HCT116 (cell line): ENCODE data around the gene RAD18. TPM values are rescaled to one million over a fixed set of nuclear protein-coding genes. Genes with fewer than 3 reads are reported as not detected.

ENCODE experiments used
- ATAC-seq: fragments of 200-7000 bp; cut with Tn5 transposase; 2 replicates; pipeline ENCODE4 v1.9.1; 2020; ENCODE audit warnings: mild to moderate bottlenecking, moderate library complexity
- BruUV-seq: library from RNA; stranded (reverse); fragments of 400-500 nt; replicated peaks from 2 replicates; lab custom pipeline; 2021; lab: Mats Ljungman, UMichigan
- CTCF ChIA-PET: fragments of 300-600 bp; sonication (Branson Sonifier 250); formaldehyde crosslinking; loops from one replicate; lab custom pipeline; 2021; ENCODE audit warnings: antibody characterized with exemption; lab: Charles Lee
- POLR2A ChIA-PET: fragments of 300-600, 350-600 bp; sonication (Branson Sonifier 250); formaldehyde crosslinking; loops from one replicate; lab custom pipeline; 2021; ENCODE audit warnings: antibody characterized with exemption; lab: Charles Lee
- RAD21 ChIA-PET, 2 experiments: fragments of 300-600 bp; sonication (Branson Sonifier 250); formaldehyde crosslinking; loops; one replicate each; lab custom pipeline; 2023; ENCODE audit warnings: low total read pairs in 2 of 2; ENCODE audit not compliant: uncharacterized antibody in 2 of 2, unreplicated experiment in 2 of 2, low non-redundant PET in 1 of 2; lab: Charles Lee
- DNase-seq: peaks from one replicate; pipeline ENCODE4 v3.0.0-alpha.2; 2010; ENCODE audit warnings: low read depth, low spot score
- H2AFZ ChIP-seq: fragments of 200-600 bp; shearing (Covaris generic), sonication (generic); 2 replicates; pipeline ENCODE4 v1.6.1; 2017; ENCODE audit warnings: low read depth, mixed run types, mixed read lengths, antibody characterized with exemption, low read length; ENCODE audit not compliant: poor library complexity, severe bottlenecking
- H3K27ac ChIP-seq: 2 replicates; pipeline ENCODE4 v1.5.1; 2012; ENCODE audit warnings: low read depth, low read length
- H3K27me3 ChIP-seq: fragments of 200-600 bp; sonication (generic); 2 replicates; pipeline ENCODE4 v1.6.1; 2016; ENCODE audit warnings: mixed run types, low read length, mixed read lengths; ENCODE audit not compliant: insufficient read depth
- H3K36me3 ChIP-seq, 2 experiments: fragments of 200-500 bp in 1 of 2; fragments of 200-600 bp in 1 of 2; sonication (Bioruptor generic) in 1 of 2; sonication (generic) in 1 of 2; 2 replicates each; pipeline versions ENCODE4 v1.5.1 to v1.6.1; 2014 to 2016; ENCODE audit warnings: low read length in 2 of 2, inconsistent platforms in 1 of 2, mixed read lengths in 1 of 2, mixed run types in 1 of 2; ENCODE audit not compliant: insufficient read depth in 2 of 2, control insufficient read depth in 1 of 2
- H3K4me1 ChIP-seq, 2 experiments: fragments of 200-600 bp in 1 of 2; sonication (generic) in 1 of 2; 2 replicates each; pipeline versions ENCODE4 v1.5.1 to v1.6.1; 2012 to 2017; ENCODE audit warnings: low read length in 2 of 2, inconsistent platforms in 1 of 2, mild to moderate bottlenecking in 1 of 2, mixed read lengths in 1 of 2, mixed run types in 1 of 2, moderate library complexity in 1 of 2; ENCODE audit not compliant: insufficient read depth in 2 of 2, control insufficient read depth in 1 of 2
- H3K4me2 ChIP-seq: fragments of 200-600 bp; sonication (generic); 2 replicates; pipeline ENCODE4 v1.6.1; 2017; ENCODE audit warnings: mixed run types, low read length, mixed read lengths
- H3K4me3 ChIP-seq, 2 experiments: fragments of 200-600 bp in 1 of 2; sonication (generic) in 1 of 2; replicated peaks in 1 of 2; 2 replicates each; pipeline ENCODE4 v1.5.1; 2011 to 2016; ENCODE audit warnings: low read length in 2 of 2, control low read depth in 1 of 2, low read depth in 1 of 2, mild to moderate bottlenecking in 1 of 2, mixed read lengths in 1 of 2, mixed run types in 1 of 2
- H3K79me2 ChIP-seq: fragments of 200-600 bp; sonication (generic); 2 replicates; pipeline ENCODE4 v1.6.1; 2017; ENCODE audit warnings: mild to moderate bottlenecking, mixed run types, low read length, moderate library complexity, mixed read lengths; ENCODE audit not compliant: insufficient read depth
- H3K9ac ChIP-seq: fragments of 200-600 bp; sonication (generic); 2 replicates; pipeline ENCODE4 v1.6.1; 2016; ENCODE audit warnings: low read length, mixed read lengths
- H3K9me2 ChIP-seq: fragments of 200-600 bp; sonication (generic), shearing (Covaris generic); 2 replicates; pipeline ENCODE4 v1.6.1; 2017; ENCODE audit warnings: mixed run types, mild to moderate bottlenecking, moderate library complexity; ENCODE audit not compliant: insufficient read depth
- H3K9me3 ChIP-seq, 2 experiments: fragments of 200-500 bp in 1 of 2; fragments of 200-600 bp in 1 of 2; sonication (Bioruptor generic) in 1 of 2; sonication (generic) in 1 of 2; 2 replicates each; pipeline ENCODE4 v1.6.1; 2014 to 2017; ENCODE audit warnings: low read length in 2 of 2, mixed read lengths in 2 of 2, inconsistent platforms in 1 of 2, low read depth in 1 of 2, mild to moderate bottlenecking in 1 of 2, mixed run types in 1 of 2, moderate library complexity in 1 of 2; ENCODE audit not compliant: control insufficient read depth in 1 of 2, insufficient read depth in 1 of 2
- H4K20me1 ChIP-seq: fragments of 200-600 bp; sonication (generic), shearing (Covaris generic); 2 replicates; pipeline ENCODE4 v1.6.1; 2017; ENCODE audit warnings: mixed run types, mild to moderate bottlenecking, moderate library complexity; ENCODE audit not compliant: insufficient read depth
- ATF3 ChIP-seq: IDR thresholded peaks from 2 replicates; pipeline ENCODE4 v1.6.1; 2012
- CBX3 ChIP-seq: IDR thresholded peaks from 2 replicates; pipeline ENCODE4 v1.6.1; 2012; ENCODE audit warnings: low read depth
- CEBPB ChIP-seq: IDR thresholded peaks from 2 replicates; pipeline ENCODE4 v1.6.1; 2012; ENCODE audit warnings: low read depth
- EGR1 ChIP-seq: IDR thresholded peaks from 2 replicates; pipeline ENCODE4 v1.6.1; 2012; ENCODE audit warnings: low read depth
- ELF1 ChIP-seq: IDR thresholded peaks from 2 replicates; pipeline ENCODE4 v1.6.1; 2012; ENCODE audit warnings: low read depth, borderline replicate concordance
- EZH2 ChIP-seq: fragments of 200-600 bp; sonication (generic); IDR thresholded peaks from 2 replicates; pipeline ENCODE4 v1.6.1; 2017; ENCODE audit warnings: antibody characterized with exemption, mixed run types
- FOSL1 ChIP-seq: IDR thresholded peaks from 2 replicates; pipeline ENCODE4 v1.6.1; 2012; ENCODE audit warnings: low read depth
- JUND ChIP-seq: IDR thresholded peaks from 2 replicates; pipeline ENCODE4 v1.6.1; 2012
- POLR2A ChIP-seq: IDR thresholded peaks from 2 replicates; pipeline ENCODE4 v1.7.0; 2011; ENCODE audit warnings: borderline replicate concordance; ENCODE audit not compliant: insufficient read depth, insufficient read length; ENCODE audit errors: extremely low read depth
- RAD21 ChIP-seq: IDR thresholded peaks from 2 replicates; pipeline ENCODE4 v1.6.1; 2012; ENCODE audit warnings: low read depth, mild to moderate bottlenecking
- SIN3A ChIP-seq: IDR thresholded peaks from 2 replicates; pipeline ENCODE4 v1.6.1; 2012; ENCODE audit warnings: low read depth
- SRF ChIP-seq: IDR thresholded peaks from 2 replicates; pipeline ENCODE4 v1.6.1; 2012; ENCODE audit warnings: low read depth
- TCF7L2 ChIP-seq: IDR thresholded peaks from 2 replicates; pipeline ENCODE4 v1.7.0; 2011; ENCODE audit warnings: borderline replicate concordance, inconsistent platforms; ENCODE audit not compliant: insufficient read depth, insufficient read length; ENCODE audit errors: extremely low read depth
- YY1 ChIP-seq: IDR thresholded peaks from 2 replicates; pipeline ENCODE4 v1.6.1; 2011; ENCODE audit warnings: low read length, low read depth, moderate library complexity, mild to moderate bottlenecking; ENCODE audit not compliant: insufficient replicate concordance; ENCODE audit errors: extremely low read depth
- ZBTB33 ChIP-seq: IDR thresholded peaks from 2 replicates; pipeline ENCODE4 v1.6.1; 2011; ENCODE audit warnings: mild to moderate bottlenecking, low read length, moderate library complexity; ENCODE audit not compliant: insufficient replicate concordance; ENCODE audit errors: extremely low read depth
- ZFX ChIP-seq: fragments of 450-650 bp; IDR thresholded peaks from 2 replicates; pipeline ENCODE4 v1.6.1; 2017
- ZNF274 ChIP-seq: fragments of 200-500 bp; sonication (Bioruptor generic); IDR thresholded peaks from 2 replicates; pipeline ENCODE4 v1.6.1; 2014; ENCODE audit warnings: mild to moderate bottlenecking, low read depth, low read length, inconsistent platforms
- intact Hi-C: fragments of 100-400 bp; cut with micrococcal nuclease; formaldehyde crosslinking; loops from 2 replicates; pipeline ENCODE4 v1.10.0; 2022
- total RNA-seq: library from RNA; stranded (reverse); gene quantifications from one replicate; pipeline ENCODE4 v1.2.1, GENCODE V29; 2021; ENCODE audit not compliant: unreplicated experiment
- TF ChIP-seq, protein P1 (sequence below): IDR thresholded peaks from 2 replicates; pipeline ENCODE4 v1.6.1; 2012
- TF ChIP-seq, protein P2 (sequence below): IDR thresholded peaks from 2 replicates; pipeline ENCODE4 v1.6.1; 2012; ENCODE audit warnings: low read depth

Gene RAD18
- total RNA-seq, 1 experiment from 2014 or later: 28.7 TPM

DNA sequence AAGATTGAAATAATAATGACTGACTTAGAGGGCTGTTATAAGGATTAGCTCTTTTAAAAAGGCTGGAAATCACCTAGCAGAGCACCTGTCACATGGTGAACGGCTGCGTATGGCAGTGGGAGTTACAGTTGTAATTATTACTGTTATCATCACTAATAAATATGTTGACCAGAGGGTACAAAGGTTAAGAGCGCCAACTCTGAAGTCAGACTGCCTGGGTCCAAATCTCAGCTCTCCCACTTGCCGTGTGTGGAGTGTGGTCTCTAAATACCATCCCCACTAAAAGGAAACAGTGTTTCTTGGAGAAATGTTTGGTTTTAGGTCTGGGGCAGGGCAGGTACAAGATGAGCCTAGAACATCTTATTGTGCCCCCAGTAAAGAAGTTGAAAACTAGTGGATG lies 6.0 kb upstream of the RAD18 start (continued):
- TF ChIP-seq ZBTB33 (no peak), YY1 (no peak), SRF (no peak), JUND (no peak), RAD21 (no peak), SIN3A (no peak)
- TF ChIP-seq, protein P1, sequence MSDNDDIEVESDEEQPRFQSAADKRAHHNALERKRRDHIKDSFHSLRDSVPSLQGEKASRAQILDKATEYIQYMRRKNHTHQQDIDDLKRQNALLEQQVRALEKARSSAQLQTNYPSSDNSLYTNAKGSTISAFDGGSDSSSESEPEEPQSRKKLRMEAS: no peak

DNA sequence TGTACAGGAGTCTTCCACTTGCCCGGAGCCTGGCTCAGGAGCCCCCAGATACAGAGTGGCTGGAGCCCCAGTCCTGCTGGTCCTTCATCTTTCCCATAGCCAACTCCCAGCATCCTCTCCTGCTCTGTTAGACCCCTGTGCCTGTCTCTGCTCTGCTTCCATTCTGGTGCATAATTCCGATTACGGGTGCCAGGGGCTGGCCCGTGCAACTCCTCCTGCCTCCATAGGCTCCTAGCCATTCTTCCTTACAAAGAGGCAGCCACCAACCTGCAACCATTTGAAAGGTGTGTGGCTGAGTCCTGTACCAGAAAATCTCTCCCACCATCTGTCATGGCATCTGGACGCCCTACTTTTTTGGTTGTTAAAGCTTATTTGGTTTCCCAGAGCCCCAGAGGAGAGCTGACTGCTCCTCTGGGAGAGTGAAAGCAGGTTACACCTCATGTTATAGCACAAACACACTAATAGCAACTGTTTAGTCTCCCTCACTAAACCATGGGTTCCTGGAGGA lies 5.2 kb upstream of the RAD18 start:
- H3K9me3 ChIP-seq: no peaks in the 10 kb centered on the region
- ChIA-PET CTCF (interaction anchor here (1.6 kb wide), 1 partner anchor 334 kb away, joined by 4 read pairs; no protein-coding TSS in a partner anchor), POLR2A (no interaction called here), RAD21 (no interaction called here)
- H4K20me1 ChIP-seq: no peaks in the 10 kb centered on the region
- no peaks in the 10 kb centered on the region for H3K79me2 ChIP-seq
- peaks cover 10 to 30% of the 10 kb centered on the region in 2 experiments; a peak in 3 of 4 replicates for H3K4me1 ChIP-seq
- no peak overlapping the region for H3K9ac ChIP-seq
- no peak overlapping the region for H3K4me3 ChIP-seq
- no peak overlapping the region for H3K4me2 ChIP-seq
- no peak overlapping the region for H2AFZ ChIP-seq
- H3K9me2 ChIP-seq: no peaks in the 10 kb centered on the region
- no peak overlapping the region for H3K27ac ChIP-seq
- no peaks in the 10 kb centered on the region; the same call in 1 of the 2 replicates for H3K27me3 ChIP-seq
- DNase-seq: no peak
- BruUV-seq: no TSS peak
- intact Hi-C loops: no loop called here
- no peak for ATAC-seq
- no peaks in the 10 kb centered on the region for H3K36me3 ChIP-seq
- TF ChIP-seq EZH2 (no peak), ATF3 (no peak), ZFX (no peak), RAD21 (no peak), EGR1 (no peak), CBX3 (no peak), ELF1 (no peak), JUND (no peak), CEBPB (no peak), ZNF274 (no peak), TCF7L2 (no peak), POLR2A (no peak), FOSL1 (no peak), YY1 (no peak), ZBTB33 (no peak)
- TF ChIP-seq, protein P2, sequence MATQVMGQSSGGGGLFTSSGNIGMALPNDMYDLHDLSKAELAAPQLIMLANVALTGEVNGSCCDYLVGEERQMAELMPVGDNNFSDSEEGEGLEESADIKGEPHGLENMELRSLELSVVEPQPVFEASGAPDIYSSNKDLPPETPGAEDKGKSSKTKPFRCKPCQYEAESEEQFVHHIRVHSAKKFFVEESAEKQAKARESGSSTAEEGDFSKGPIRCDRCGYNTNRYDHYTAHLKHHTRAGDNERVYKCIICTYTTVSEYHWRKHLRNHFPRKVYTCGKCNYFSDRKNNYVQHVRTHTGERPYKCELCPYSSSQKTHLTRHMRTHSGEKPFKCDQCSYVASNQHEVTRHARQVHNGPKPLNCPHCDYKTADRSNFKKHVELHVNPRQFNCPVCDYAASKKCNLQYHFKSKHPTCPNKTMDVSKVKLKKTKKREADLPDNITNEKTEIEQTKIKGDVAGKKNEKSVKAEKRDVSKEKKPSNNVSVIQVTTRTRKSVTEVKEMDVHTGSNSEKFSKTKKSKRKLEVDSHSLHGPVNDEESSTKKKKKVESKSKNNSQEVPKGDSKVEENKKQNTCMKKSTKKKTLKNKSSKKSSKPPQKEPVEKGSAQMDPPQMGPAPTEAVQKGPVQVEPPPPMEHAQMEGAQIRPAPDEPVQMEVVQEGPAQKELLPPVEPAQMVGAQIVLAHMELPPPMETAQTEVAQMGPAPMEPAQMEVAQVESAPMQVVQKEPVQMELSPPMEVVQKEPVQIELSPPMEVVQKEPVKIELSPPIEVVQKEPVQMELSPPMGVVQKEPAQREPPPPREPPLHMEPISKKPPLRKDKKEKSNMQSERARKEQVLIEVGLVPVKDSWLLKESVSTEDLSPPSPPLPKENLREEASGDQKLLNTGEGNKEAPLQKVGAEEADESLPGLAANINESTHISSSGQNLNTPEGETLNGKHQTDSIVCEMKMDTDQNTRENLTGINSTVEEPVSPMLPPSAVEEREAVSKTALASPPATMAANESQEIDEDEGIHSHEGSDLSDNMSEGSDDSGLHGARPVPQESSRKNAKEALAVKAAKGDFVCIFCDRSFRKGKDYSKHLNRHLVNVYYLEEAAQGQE: no peak
